GM18508 (cell line): ENCODE measurements around the gene FOXO1.
A peak's percentile ranks its signal among the peaks of the same experiment; 100 is the strongest.

Experiments
- ATAC-seq: cut with Tn5 transposase; IDR thresholded peaks from one replicate; pipeline ENCODE4 v1.9.1; 2021; ENCODE audit warnings: moderate number of reproducible peaks; ENCODE audit not compliant: insufficient read depth, unreplicated experiment

Gene FOXO1

DNA sequence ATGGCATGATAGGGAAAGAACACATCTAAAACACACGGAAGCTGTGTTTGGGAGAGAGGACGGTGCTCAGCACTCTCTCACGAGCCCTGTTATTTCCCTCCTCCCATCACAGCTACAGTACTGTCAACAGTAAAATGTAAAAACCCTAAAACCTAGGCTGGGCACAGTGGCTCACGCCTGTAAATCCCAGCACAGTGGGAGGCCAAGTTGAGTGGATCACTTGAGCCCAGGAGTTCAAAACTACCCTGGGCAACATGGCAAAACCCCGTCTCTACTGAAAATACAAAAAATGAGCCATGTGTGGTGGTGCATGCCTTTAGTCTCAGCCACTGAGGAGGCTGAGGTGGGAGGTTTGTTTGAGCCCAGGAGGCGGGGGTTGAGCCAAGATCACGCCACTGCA is 54.8 kb downstream of the FOXO1 start:
- no peak for ATAC-seq

DNA sequence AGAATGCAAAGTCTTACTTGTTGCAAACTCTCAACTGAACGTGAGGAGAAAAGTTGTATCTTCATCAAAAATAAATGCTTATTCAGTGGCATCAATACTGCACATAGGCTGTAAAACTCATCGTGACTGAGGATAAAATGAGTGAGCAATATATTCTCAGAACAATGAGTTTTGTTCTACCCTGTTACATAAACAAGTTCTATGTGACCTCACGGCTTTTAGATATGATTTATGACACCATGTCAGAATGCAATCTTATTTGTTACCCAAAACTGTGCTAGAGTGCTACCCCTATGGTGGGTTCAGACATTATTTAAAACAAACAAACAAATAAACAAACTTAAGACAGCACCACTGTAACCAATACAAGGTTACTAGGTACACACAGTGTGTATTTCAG is 55.4 kb downstream of the FOXO1 start:
- ATAC-seq: no peak

DNA sequence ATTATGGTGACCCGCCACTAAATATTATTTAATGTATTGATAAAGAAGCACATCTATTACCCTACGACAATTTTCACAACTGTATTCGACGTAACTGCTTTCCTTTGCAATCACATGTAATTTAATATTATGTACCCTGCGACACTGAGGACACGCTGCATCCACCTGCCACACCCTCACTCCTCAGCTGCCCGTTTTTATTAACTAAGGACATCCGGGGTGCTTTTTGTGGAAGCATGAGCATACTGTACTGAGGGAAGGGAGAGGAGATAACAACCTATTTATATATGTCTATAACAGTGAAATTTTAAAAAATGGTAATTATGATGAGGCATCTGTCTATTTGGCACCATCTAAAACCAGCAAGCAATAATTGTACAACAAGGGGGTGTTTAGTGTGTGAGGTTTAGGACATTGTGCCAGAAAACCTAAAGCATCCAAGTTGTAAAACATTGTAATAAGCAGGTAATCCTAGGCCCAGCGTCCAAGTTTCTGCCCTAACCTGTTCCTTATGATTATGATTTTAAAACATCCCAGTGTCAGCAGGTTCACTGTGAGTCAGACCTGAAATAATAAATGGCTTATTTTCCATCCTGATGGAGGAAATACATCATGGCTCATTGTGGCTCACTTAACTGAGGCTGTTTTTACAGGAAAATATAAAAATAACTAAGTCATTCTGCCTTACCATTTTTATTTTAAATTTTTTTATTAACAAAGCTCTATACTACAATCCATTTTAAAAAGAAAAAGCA is 56.3 kb downstream of the FOXO1 start:
- no peak for ATAC-seq

DNA sequence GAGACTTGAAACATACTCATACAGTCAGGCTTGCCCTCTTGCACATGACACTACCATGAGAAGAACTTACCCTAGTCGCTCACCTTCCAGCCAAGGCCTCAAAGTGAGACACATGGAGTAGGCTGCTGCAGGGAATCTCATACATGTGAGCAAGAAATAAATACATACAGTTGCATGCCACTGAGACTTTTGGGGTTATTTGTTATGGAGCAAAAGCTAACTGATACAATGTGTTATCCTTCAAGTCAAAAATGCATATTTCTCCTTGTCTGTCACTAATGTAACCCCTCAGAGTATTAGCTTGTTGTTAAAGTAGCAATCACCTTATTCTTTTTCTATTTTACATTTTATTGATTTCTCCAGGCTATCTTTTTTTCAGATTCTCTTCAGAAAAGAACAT is 58.1 kb downstream of the FOXO1 start:
- ATAC-seq: no peak

DNA sequence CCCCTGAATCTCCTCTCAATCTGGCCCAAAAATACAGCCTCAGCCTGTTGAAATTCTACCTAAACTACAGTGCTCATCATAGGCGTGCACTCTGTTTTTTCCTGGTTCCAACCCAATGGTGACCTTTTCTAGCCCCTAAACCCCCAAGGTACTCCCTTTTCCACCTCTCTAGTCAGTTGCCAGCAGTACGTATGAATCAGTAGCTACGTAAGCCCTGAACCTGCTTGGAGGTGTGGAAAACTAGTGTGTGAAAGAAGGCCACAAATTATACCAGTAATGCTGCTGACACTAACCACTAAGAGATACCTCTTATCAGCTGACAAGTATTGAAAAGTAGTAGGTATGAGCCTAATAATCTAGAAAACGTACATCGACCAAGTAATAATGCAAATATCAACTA is 60.9 kb downstream of the FOXO1 start:
- ATAC-seq: no peak

DNA sequence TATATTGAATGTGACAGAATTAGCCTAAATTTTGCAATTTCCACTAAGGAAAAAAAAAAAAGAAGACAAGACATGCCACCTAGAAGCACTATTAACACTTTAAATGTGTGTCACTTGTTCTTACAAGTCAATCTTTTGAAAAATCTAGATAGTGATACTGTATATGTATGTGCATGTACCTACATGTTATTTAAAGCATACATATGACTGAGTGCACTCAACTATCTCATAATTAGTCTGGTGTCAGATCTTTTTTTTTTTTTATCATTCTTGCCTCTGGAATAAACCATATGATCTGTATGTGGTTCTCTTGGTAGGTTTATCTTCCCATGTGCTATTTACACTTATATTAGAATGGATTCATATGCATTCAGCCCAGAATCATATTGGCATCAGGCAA is 62.3 kb downstream of the FOXO1 start:
- ATAC-seq: no peak

DNA sequence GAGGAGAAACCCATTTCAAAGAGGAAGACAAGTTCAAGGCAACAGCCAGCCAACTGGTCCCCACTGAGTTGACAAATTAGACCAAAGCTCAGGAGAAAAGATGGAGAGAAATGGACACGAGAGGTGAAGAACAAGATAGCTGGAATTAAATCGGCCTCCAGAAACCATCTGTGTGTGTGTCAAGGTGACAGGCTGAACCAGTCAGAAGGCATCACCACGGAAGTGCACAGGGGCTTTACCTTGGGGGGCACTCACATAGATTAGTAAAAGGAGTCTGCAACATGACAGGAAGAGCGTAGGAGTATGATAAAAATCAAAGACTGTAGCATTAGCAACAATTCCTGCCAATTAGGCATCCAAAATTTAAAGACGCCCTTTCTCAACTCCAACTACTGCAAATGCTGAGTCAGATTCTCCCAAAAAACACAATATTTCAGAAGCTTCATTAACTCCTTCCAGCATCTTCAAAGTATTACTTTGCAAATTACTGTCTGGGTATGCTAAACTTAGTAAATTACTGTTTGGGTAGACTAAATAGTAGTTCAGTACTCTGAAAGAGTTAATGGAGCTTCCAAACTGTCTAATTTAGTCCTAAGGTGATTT is 66.2 kb downstream of the FOXO1 start:
- no peak for ATAC-seq

DNA sequence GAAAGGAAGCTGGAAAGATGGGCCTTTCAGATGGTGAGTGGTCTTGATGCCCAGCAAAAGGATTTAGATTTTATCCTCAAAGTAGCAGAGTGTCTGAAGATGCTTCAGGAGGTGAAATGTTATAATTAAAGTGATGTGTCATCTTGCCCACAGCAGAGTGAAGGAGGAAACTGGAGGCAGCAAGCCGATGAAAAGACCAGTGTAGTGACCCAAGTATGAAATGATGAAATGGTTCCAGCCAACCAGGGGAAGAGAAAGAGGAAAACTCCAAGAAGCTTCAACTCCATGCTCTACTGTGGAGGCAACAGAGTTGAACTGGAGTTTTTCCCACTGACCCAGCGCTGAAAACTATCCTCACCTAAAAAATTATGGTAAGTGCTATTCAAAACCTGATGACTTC is 66.7 kb downstream of the FOXO1 start:
- no peak for ATAC-seq

DNA sequence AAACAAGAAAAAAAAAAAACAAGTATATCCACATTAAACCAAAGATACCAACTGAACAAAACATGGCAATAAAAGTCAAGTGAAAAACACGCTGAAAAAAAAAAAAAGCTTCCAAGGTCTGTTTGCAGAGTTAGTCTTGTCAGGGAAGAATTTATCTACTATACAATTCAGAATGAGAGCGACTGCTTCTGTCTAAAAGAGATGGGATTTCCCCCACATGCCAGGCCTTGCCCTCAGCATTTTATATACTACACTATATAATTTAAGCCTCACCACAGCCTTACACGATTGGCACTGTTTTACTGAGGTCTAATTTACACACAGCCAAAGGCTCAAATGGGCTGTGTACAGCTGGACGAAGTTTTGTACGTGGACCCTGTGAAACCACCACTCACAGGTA is 67.3 kb downstream of the FOXO1 start:
- no peak for ATAC-seq

DNA sequence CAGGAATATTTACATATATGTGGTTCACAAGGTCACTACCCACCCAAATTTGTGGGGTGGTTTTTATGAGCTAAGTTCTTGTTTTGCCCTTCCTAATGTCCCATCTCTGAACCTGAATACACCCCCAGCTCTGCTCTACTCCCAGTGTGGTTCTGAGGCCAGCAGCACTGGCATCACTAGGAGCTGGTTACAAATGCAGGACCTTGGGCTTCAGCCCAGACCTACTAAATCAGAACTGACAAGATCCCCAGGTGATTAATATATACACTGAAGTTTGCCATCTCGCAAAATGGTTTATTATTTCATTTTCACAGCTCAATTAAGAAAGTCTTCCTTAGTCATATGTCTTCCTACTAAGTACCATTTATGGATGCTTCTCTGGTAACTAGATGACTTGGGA is 67.9 kb downstream of the FOXO1 start:
- ATAC-seq: no peak

DNA sequence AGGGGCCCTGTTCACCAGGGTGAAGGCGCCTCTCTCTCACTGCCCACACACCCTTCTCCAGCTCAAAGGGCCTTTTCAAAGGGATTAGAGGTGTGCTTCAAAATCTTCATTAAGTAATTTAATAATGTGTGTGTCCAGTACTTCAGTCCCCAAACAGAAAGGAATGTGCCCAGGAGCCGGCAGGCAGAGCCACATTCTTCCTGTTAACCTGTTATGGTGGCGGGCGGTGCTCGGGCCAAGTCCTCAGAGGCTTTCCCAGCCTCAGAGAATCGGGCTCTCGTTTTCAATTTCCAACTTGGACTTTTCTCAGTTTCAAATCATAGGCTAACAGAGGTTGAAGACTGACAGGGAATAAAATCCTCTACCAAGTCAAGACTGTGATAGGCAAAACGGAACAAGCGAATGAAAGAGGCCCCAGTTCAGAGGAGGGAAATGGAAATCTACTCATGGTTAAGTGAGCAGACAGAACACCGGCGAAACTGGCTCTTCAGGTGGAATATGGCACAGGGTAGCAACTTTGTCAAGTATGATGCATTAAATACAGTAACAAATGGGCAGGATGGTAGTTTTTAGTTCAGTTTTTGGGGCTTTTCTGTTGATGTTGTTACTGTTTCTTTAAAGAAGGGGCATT is 68.6 kb downstream of the FOXO1 start:
- no peak for ATAC-seq

DNA sequence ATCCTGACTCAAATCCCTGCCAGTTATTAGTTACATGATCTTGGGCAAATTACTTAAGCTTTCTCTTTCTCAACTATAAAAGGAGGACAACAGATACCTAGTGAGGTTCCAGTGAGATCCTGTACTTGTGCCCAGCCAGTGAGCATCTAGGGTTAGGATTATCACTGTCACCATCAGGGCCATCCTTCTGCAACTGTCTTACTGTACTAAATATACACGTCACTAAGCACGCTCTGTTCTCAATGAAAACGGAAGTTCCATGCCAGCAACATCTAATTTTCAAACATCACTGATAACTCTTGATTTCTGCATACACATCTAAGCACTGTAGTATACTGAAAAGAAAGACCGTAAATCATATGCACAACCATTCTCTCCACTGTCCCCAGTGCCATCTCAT is 70.0 kb downstream of the FOXO1 start:
- ATAC-seq: no peak

DNA sequence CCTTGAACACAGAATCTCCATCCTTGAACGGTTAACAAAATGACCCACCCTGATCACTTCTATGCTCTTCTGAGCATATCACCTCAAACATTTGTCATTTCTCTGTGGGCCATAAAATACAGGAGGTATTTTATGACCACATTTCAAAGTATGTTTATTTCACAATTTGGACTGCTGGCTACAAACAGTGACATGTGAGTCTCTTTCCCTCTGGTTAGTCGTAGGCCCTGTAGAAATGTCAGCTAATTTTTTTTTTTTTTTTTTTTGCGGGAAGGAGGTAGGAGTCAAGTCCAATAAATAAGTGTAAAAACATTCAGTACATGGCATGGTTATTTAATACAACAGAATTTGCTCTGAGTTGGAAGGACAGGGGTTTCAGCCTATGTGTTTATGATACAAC is 70.7 kb downstream of the FOXO1 start:
- no peak for ATAC-seq

DNA sequence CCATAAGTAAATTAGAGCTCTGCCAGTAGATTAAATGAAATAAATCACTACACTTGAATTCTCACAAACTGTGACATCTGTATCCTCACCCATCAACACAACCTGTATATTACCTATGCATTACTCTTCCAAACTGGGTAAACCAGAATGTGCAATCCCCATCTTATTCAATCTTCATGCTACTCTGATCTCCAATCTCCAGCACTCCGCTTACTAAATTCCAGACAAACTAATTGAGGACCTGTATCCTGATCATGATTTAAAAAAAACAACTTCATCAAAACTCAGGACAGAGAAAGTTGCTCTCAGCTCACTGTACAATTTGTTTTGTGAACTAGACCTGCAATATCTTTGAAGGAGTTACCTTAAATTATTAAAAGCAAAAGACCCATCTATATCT is 74.4 kb downstream of the FOXO1 start:
- no peak for ATAC-seq

DNA sequence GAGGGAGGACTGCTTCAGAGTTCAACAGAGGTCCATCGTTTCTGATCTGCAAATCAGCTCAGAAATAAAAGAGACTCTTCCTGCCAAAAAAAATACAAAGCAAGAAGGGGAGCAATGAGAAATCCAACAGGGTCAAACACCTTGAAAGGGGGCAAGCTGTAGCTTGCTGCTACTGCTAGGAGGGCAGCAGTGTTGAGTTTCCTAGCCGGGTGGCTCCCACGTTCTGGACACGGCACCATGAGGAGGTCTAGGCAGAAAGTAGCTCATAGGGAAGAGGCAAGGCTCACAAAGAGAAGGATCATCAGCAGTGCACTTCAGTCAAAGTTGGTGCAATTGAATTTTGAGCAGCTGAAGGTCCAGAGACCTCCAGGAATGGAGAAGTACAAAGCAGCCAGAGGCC is 75.3 kb downstream of the FOXO1 start:
- no peak for ATAC-seq

DNA sequence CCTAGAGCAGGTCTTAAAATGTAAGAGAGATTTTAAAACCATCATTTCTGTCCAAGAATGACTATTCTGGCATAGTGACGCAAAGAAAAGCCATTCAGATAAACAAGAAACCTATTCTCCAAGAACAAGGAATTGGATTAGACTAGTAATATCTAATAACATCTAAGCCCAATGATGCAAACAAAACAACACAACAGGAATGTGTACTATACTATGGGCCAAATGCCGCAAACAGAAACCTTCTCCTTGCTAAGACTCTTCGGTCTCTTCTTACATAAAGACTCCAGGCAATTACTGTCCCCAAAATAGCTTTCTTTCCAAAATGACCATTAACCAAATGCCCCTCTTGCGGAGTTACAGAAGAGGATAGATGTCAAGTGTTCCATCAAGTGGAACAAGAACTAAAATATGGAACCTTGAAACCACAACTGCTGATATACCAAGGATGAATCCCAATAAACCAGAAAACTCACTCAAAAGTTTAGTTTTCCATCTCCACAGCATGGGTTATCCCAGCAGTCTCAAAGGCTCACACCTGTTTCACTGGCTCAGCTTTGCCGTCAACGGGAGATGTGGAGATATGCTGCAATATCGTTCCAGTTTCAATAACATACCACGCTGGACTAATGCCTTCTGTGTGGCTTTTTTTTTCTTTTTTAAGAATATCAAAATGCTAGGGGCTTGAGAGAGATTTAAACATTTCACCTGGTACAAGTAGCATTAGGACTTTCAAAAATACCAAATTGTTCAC is 76.2 kb downstream of the FOXO1 start:
- ATAC-seq: no peak

DNA sequence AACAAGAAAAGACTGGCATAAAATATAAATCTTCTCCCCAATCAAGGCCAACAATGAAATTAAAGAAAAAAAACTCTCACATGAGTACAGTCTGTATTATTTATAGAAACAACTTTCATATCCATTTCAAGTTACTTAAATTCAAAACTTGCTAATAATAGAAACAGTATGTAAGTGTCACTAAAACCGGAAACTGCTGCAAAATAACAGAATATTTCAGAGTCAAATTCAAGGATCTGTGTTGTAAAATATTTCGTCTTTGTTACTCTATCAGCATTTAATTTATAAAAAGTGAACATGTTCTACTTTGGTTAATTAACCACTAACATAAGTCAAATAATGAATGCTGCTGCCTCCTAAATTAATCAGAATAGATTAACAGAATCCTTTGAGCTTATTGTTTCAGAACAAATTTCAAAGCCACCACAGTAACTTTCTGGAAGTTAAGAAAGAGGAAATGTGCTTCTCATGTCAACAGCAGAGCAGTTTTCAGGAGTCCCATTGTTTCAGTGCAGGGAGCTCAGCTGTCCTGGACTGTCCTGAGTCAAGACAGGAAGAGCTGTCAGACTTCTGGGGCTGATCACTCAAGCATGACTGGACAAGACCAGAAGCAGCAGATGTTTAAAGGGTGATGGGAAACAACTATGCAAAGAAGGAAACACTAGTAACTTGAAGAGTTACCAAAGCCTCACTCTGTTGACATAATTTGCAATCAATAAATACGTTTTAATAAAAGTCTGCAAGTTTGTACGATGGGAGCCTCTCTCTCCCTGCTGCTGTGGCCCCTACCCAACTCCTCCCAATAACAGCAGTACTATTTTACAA is 76.9 kb downstream of the FOXO1 start:
- ATAC-seq: peak; percentile 68

DNA sequence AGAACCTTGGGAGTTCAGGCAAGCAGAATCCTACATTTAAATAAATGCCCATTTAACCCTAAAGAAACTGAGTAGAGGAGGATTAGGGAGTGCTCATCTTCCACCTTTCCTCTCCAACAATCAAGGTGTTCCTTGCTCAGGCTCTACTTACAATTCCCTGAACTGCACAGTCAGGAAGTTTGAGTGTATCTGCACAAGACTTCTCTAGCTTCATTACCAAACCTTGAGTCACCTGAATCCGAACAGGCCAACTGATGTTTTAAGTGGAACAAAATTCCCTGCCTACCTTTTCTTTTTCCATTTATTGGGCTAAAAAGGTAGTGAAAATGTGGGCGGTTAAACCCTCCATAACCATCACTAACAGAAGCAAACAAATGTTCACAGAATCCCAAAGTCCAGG is 78.3 kb downstream of the FOXO1 start:
- ATAC-seq: no peak

DNA sequence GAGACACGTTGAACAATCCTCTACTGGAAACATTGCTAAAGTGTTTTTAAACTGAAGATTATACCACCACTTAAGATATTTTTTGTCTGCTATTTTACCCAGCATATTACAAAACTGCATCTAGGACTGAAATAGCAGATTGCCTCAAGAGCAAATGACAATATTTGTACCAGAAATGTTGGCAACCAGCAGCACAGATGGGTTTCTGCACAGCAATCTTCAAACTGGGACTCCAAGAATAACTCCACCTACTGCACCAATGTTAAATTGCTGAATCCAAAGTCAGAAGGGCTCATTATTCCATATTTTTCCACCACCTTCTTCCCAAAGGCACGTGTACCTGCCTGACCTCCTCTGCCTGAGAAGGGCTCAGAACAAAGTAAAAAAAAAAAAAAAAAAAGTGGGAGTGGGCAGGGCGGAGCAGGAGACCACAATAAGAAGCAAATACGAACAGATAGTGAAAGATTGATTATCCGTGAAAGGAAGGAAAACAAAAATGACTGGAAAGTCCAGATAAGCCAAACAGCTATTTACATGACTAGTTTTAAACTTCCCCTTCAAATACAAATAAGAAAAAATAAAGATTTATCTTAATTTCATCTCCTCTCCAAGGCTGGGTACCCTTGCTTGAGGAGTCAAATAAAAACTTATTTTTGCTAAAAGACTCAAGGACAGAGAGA is 79.4 kb downstream of the FOXO1 start:
- ATAC-seq: no peak
